NCI-H1694 treated with DMSO at 0.1 percent for 48 hours (cell line): ENCODE results near the gene PSMC3IP.
"Not testable (repeated sequence)": the region's sequence is repeated elsewhere in the genome, so short reads cannot be mapped to it uniquely, and the experiment has no call there.

ENCODE experiments used
- DNase-seq: peaks from one replicate; lab custom pipeline; 2025; lab: John Stamatoyannopoulos, UW

The PSMC3IP gene

GRCh38 chr17:42577532-42578281 lies at the start of gene PSMC3IP:
TSS of gene PSMC3IP (minus strand) at chr17:42577729. CDS start at chr17:42577686, 43 bp downstream.
- peak; percentile 92 for DNase-seq

GRCh38 chr17:42623732-42624596 lies 46.4 kb upstream of the PSMC3IP start:
- no peak for DNase-seq

GRCh38 chr17:42623271-42623670 lies 45.7 kb upstream of the PSMC3IP start:
- no peak for DNase-seq

GRCh38 chr17:42621987-42622386 lies 44.5 kb upstream of the PSMC3IP start:
- DNase-seq: not testable (repeated sequence)

GRCh38 chr17:42618442-42619150 lies 41.1 kb upstream of the PSMC3IP start:
- peak; percentile 7 for DNase-seq

- no peak for DNase-seq
Observed at GRCh38 chr17:42617956-42618431, 40.5 kb upstream of the PSMC3IP start.

- no peak for DNase-seq
Observed at GRCh38 chr17:42613699-42614295, 36.3 kb upstream of the PSMC3IP start.

- no peak for DNase-seq
Observed at GRCh38 chr17:42612013-42612412, 34.5 kb upstream of the PSMC3IP start.

- DNase-seq: not testable (repeated sequence)
Observed at GRCh38 chr17:42609814-42610801, 32.6 kb upstream of the PSMC3IP start.

GRCh38 chr17:42609182-42609813 lies 31.8 kb upstream of the PSMC3IP start, which contains the start of the genes RETREG3 and TUBG1:
TSS of gene RETREG3 (minus strand) at chr17:42609374. CDS start at chr17:42609324, 50 bp downstream.
TSS of gene TUBG1 (plus strand) at chr17:42609683. CDS start at chr17:42609738, 55 bp downstream.
- DNase-seq: peak; percentile 98

GRCh38 chr17:42608305-42609181 lies 31.0 kb upstream of the PSMC3IP start:
- DNase-seq: no peak

GRCh38 chr17:42607769-42608168 lies 30.2 kb upstream of the PSMC3IP start:
- no peak for DNase-seq

GRCh38 chr17:42603318-42603717 lies 25.8 kb upstream of the PSMC3IP start:
- no peak for DNase-seq

GRCh38 chr17:42598905-42599304 lies 21.4 kb upstream of the PSMC3IP start:
- no peak for DNase-seq

GRCh38 chr17:42596386-42596785 lies 18.9 kb upstream of the PSMC3IP start:
- no peak for DNase-seq

- no peak for DNase-seq
Observed at GRCh38 chr17:42591411-42591810, 13.9 kb upstream of the PSMC3IP start.

GRCh38 chr17:42590886-42591285 lies 13.4 kb upstream of the PSMC3IP start:
- no peak for DNase-seq

GRCh38 chr17:42586514-42587230 lies 9.1 kb upstream of the PSMC3IP start:
- no peak for DNase-seq
